Measurements from ENCODE around the gene TMEM131L.
"Not testable (repeated sequence)": the region's sequence is repeated elsewhere in the genome, so short reads cannot be mapped to it uniquely, and the experiment has no call there.

The TMEM131L gene

GRCh38 chr4:153582954-153583702 lies 117.0 kb downstream of the TMEM131L start:
- DNase-seq (ENCODE audit: low spot score): no peak

DNA sequence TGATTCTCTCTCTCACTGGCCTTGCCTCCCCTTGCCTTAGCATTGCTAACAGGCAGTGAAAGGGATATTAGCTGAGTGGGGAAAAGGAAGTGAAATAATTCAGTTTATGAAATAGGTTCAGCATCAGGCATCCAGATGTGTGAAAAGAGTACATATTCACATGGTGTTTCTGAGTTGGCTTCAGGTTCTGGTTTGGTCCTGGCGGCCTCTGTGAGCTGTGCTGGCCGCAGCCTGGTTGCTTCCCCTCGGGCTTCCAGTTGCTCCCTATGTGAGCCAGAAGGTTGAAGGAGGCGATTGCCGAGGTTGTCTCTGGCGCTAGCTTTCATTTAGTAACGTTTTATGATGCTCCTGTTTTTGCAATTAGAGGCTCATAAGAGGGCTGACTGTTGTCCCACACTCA lies 118.9 kb downstream of the TMEM131L start:
- DNase-seq (ENCODE audit: low spot score): no peak

DNA sequence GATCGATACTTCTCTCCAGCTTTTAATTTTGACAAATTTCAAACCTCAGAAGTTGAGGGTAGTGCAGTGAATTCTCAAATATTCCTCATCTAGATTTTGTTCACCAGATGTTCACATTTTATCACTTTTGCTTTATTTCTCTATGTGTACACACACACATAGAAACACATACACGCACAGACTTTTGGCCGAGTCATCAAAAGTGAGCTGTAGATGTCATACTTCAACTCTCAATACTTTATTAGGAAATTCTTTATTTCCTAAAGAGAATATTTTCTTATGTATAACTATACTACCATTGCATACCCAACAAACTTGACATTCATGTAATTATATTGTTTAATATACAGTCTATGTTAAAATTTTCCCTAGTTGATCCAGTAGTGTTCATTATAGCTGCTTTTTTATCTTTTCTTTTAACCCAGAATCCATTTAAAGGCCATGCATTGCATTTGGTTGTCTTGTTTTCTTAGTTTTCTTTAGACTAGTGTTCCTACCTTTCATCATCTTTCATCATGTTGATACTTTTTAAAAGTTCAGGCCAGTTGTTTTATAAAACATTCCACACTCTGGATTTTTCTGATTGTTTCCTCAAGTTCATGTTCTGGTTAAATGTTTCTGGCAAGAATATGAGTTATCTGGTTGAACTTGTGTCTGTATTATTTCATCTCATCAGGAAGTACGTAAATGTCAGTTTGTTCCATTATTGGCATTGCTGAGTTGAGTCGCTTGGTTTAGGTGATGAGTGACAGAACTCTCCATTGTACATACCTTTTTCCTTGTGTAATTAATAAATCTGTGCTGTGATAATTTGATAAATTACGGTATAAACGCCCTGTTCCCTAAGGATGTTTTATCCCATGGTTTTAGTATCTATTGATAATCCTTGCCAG lies 123.8 kb downstream of the TMEM131L start:
- no peak for DNase-seq (ENCODE audit: low spot score)

- no peak for DNase-seq (ENCODE audit: low spot score)
These were observed 125.3 kb downstream of the TMEM131L start for GRCh38 chr4:153591441-153591840.

- DNase-seq (ENCODE audit: low spot score): no peak
These were observed 125.9 kb downstream of the TMEM131L start for GRCh38 chr4:153592064-153592463.

GRCh38 chr4:153593161-153593560 lies 127.0 kb downstream of the TMEM131L start:
- no peak for DNase-seq (ENCODE audit: low spot score)

DNA sequence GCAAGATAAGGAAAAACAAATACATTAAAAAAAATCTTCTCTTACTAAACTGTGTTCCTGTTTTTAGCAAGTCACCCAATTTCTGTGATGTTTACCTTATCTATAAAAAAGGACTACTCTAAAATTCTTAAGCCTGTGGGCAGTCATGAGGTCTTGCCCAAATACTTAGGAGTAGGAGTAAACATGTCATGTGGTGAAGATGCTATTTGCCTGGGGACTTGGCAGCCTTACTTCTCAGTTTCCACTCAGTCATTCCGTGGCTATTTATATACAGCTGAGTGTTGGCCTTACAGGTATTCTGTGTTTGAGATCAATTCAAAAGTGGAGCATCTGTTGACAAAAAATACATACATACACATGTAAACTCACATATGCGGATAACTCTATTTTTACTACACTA lies 128.1 kb downstream of the TMEM131L start:
- DNase-seq (ENCODE audit: low spot score): no peak

DNA sequence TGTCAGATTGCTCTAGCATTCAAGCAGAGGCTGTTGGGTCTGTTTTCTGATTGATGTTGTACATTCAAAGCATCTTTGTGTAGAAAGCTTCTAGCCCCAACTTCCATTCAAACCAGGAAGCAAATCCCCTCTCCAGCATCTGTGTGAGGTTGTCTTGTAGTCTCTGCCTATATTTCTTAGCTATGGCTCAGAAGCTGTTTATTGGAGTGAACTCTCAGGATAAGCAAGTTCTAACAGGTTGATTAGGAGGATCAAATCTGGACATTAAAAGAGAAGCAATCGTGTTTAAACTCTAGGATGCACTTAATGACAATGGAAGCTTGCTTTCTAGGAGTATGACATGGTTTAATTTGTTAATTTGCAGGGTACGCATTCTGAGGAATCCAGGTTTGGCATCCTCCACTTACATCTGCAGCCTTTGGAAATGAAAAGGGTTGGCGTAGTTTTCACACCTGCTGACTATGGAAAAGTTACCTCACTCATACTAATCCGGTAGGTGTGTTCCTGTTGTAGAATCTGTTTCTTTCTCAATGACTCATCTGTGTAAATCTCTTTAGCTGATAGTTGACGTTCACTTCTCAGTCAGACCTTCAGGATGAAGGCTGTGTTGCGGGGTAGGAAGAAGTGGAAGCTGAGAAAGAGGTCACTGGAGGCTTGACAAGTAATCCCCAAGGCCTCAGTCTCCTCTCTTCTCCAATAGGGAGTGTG lies 129.9 kb downstream of the TMEM131L start:
- no peak for DNase-seq (ENCODE audit: low spot score)

GRCh38 chr4:153602758-153603157 lies 136.6 kb downstream of the TMEM131L start:
- no peak for DNase-seq (ENCODE audit: low spot score)

GRCh38 chr4:153603258-153603657 lies 137.1 kb downstream of the TMEM131L start:
- no peak for DNase-seq (ENCODE audit: low spot score)

- no peak for DNase-seq (ENCODE audit: low spot score)
These were observed 137.7 kb downstream of the TMEM131L start for GRCh38 chr4:153603835-153604234.

GRCh38 chr4:153609070-153609469 lies 142.9 kb downstream of the TMEM131L start:
- not testable (repeated sequence) for DNase-seq (ENCODE audit: low spot score)

DNA sequence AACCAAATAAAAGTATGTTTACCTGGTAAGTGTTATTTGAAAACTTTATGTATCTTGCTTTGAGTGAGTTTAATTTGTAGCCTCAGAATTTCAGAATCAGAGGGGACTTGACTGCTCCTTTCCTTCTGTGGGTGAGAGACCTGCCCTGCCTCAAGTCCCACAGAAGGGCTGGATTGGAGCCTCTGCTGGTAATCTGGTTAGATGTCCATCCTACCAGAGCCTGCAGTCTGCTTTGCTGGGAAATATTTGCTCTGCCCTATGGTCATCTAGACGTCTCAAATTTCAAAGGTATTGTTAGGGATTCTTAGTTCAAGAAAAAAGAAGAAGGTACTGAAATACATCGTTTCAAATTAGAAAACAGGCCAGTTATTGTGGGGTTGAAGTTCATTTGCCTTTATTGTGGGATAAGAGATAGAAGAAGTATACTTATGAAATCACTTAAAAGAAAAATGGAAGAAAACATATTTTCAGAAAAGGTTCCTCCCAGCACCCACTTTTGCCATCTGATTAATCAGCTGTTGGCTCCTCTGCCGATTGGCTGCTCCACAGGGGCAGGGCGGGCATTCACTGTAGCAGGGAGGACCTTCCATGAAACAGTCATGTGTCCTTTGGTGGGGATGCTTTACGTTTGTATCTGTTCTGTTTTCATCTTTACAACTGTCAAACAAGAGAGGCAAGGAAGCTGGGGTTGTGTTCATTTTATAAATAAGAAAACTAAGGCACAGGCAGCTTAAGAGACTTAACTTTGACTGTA lies 144.6 kb downstream of the TMEM131L start:
- DNase-seq (ENCODE audit: low spot score): no peak

DNA sequence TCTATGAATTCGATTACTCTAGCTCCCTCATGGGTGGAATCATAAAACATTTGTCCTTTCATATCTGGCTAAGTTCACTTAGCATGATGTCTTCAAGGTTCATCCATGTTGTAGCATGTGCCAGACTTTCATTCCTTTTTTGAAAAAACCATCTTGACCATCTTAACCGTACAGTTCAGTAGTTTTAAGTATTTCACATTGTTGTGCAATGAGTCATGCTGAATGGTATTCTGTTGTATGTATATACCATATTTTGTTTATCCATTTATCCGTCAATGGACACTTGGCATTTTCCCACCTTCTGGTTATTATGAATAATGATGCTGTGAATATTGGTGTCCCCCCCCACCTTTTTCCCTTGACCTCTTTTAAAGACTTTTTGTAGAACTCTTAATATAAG lies 145.5 kb downstream of the TMEM131L start:
- DNase-seq (ENCODE audit: low spot score): no peak

GRCh38 chr4:153612878-153613277 lies 146.7 kb downstream of the TMEM131L start:
- DNase-seq (ENCODE audit: low spot score): no peak

- DNase-seq (ENCODE audit: low spot score): peak; percentile 32
These were observed 149.9 kb downstream of the TMEM131L start for GRCh38 chr4:153616006-153616555.

- DNase-seq (ENCODE audit: low spot score): no peak
These were observed 152.7 kb downstream of the TMEM131L start for GRCh38 chr4:153618833-153619232.

GRCh38 chr4:153619811-153620210 lies 153.7 kb downstream of the TMEM131L start:
- no peak for DNase-seq (ENCODE audit: low spot score)

DNA sequence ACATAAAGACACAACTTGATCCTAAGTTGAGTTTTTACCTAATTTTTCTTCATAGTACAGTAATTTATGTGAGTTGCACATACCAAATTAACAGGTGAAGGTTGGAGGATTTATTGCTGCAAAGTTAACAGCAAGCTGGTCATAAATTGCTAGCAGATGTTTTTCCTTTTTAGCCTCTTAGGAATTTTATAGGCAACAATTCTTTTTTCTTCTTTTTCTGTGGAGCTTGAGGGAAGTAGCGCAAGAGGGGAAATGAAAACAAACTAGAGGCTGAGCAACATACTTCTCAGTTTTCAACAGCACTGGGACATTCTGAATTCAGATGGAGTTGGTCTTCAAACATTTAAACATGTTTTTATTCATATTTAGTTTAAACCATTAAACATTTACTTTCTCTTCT lies 154.2 kb downstream of the TMEM131L start:
- no peak for DNase-seq (ENCODE audit: low spot score)

GRCh38 chr4:153622093-153622492 lies 155.9 kb downstream of the TMEM131L start:
- no peak for DNase-seq (ENCODE audit: low spot score)

DNA sequence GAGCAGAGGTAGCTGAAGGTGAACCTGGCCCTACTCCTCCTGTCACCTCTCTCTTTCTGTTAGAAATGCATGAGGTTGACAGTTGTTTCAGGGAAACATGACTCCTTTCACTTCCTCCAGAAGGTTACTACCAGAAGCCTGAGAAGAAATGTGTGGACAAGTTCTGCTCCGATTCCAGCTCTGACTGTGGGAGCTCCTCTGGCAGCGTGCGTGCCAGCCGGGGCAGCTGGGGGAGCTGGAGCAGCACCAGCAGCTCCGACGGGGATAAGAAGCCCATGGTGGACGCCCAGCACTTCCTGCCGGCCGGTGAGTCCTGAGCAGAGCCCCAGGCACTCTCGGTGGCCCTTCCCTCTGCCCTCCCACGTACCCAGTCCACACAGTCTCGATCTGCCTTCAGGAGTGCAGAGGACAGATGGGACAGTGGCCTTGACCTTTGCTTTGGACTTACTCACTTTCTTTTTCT lies 156.6 kb downstream of the TMEM131L start:
- DNase-seq (ENCODE audit: low spot score): no peak

All from CD4-positive, alpha-beta T cell treated with Interleukin-2 at 100 ng/mL for 4 hours (primary cell).